HUDEP-2 (cell line): ENCODE data around the gene DCC.

ENCODE experiments used
- DNase-seq, 76 experiments: peaks; one replicate each; lab custom pipeline; 2025; ENCODE audit not compliant: unreplicated experiment in 76 of 76; lab: John Stamatoyannopoulos, UW

Gene DCC

DNA sequence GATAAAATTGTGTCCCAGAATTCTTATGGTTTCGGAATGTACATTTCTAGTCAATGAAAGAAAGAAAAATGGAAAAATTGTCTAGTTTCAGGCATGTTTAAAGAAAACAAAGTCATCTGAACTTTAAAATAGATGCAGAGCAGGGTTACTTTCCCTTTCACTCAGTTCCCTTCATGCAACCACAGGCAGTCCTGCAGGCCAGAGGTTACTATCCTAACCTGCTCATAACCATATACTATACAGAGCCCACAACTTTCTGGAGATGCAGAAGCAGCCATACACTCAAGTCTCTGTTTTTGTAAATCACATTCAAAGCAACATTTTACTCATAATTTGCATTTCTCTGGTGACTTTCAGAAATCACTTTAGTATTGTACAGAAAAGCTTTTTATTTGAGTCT is 1194.2 kb downstream of the DCC start:
- DNase-seq, result no peak

GRCh38 chr18:53534695-53535094 is 1194.7 kb downstream of the DCC start:
- DNase-seq, result no peak

DNA sequence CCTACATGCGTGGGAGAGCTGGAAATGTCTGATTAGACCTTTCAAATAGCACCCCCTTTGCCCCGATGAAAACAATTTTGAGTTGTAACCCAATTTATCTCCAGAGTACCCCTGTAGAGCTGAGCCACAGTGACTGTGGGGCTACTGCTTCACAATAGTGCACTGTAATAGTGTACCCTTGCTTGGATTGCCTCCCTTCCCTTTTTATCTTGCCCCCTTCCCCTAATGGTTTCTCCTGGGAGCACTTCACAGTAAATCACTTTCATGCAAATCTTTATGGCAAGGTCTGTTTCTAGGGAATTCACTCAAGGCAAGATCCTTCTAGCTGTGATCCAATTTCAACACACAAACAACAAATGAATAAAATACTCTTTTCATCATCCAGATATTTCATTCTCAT is 1196.9 kb downstream of the DCC start:
- DNase-seq, result no peak

- no peak for DNase-seq
Observed at GRCh38 chr18:53541924-53542323, 1201.9 kb downstream of the DCC start.

- no peak for DNase-seq
Observed at GRCh38 chr18:53543711-53544110, 1203.7 kb downstream of the DCC start.

GRCh38 chr18:53544917-53545316 is 1204.9 kb downstream of the DCC start:
- no peak for DNase-seq

DNA sequence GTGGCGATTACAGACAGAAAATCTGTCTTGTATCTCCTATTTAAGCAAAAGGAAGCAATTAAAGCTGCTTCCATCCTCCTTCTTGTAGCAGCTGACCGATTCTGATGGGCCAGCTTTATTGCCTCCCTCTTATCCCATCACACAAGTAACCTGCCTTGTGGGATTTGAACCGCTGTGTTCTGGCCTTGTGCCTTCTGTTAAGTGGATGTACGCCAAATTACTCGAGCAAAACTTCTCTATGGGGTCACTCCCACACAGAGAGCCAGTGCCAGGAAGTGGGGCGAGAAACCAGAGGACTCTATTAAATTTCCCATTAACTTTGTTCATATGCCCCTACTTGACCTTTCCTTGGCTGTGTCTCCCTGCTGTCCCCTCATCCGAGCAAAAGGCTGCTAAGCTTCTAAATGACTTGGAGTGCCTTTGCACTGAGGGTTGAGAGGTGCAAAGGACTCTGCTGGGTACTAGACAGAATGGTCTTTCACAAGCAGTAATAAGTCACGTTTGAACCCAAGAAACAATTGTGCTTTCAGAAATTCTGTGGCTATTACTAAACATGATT is 1212.0 kb downstream of the DCC start:
- no peak for DNase-seq

DNA sequence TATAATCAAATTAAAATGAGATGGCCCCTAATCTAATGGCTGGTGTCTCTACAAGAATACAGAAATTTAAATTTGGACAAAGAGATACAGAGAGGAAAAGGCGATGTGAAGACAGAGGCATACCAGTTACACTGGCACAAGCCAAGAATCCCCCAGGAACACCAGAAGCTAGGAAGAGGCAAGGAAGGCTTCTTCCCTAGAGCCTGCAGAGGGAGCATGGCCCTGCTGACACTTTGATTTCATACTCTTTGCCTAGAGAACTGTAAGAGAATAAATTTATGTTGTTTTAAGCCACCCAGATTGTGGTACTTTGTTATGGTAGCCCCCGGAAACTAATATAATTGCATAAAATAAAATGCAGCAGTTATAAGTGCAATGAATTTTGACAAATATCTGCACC is 1213.0 kb downstream of the DCC start:
- no peak for DNase-seq

DNA sequence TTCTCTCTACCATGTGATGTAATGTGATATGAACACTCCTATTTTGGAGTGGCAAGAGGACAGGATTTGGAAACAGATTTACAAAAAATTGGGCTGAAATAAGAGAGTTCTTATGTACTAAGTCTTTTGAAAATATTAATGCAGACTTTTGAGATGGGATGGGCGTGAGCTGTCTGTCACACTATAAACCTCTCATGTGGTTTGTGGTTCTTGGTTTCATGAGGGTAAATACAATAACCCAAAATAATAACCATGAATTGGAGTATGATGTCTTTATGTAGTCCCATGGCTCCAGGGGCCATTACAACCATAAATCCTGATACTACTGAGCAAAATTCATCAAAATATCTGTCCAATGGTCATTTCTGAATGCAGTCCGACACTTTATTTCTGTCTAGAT is 1216.5 kb downstream of the DCC start:
- DNase-seq, result no peak

GRCh38 chr18:53560546-53560945 is 1220.5 kb downstream of the DCC start:
- DNase-seq, result no peak

DNA sequence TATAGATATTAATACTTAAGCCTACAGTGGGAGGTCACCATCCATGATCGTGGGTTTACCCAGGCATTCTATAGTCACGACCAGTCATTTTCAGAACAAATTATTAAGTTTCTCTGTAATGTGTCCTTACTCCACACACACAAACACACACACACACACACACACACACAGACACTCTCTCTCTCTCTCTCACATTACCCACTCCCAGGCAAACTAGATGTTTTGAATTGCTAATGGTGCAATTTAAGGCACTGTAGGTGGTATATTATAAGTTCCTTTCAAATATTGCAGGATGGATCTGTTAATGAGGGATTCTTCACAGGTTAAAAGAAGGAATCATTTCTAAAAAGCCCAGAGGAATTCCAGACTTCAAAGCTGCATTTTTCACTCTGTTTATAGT is 1226.6 kb downstream of the DCC start:
- no peak for DNase-seq

GRCh38 chr18:53567929-53568574 is 1228.1 kb downstream of the DCC start:
- DNase-seq, result peak in 8 of 76 experiments; percentile 1 to 25 (median 9)
